Activated T-cell treated with anti-CD3 and anti-CD28 coated beads, Interleukin-2, amount 50 U/mL, for 24 hours (primary cell): Measurements from ENCODE around the gene LAMA3.

Experiments
- DNase-seq: peaks from one replicate; pipeline ENCODE4 v3.0.0-alpha.2; 2020
- H3K27ac Mint-ChIP-seq: 2 replicates; pipeline ENCODE4 v1.8.0; 2020; ENCODE audit warnings: mild to moderate bottlenecking, mixed read lengths
- H3K27me3 Mint-ChIP-seq: 2 replicates; pipeline ENCODE4 v1.8.0; 2020; ENCODE audit warnings: mixed read lengths
- H3K36me3 Mint-ChIP-seq: 2 replicates; pipeline ENCODE4 v1.8.0; 2020; ENCODE audit warnings: low read depth, mixed read lengths
- H3K4me1 Mint-ChIP-seq: 2 replicates; pipeline ENCODE4 v1.8.0; 2020; ENCODE audit warnings: low read depth, mixed read lengths
- H3K4me3 Mint-ChIP-seq: 2 replicates; pipeline ENCODE4 v1.8.0; 2020; ENCODE audit warnings: mild to moderate bottlenecking, moderate library complexity, mixed read lengths
- H3K9me3 Mint-ChIP-seq: 2 replicates; pipeline ENCODE4 v1.8.0; 2020; ENCODE audit warnings: mixed read lengths

Gene LAMA3

GRCh38 chr18:23776306-23776705 is 87.1 kb downstream of the LAMA3 start:
- Mint-ChIP-seq H3K4me1 (no peaks in the 10 kb centered on the region), H3K27ac (no peak overlapping the region), H3K27me3 (no peaks in the 10 kb centered on the region), H3K9me3 (no peaks in the 10 kb centered on the region), H3K36me3 (no peaks in the 10 kb centered on the region), H3K4me3 (no peak overlapping the region)
- no peak for DNase-seq

GRCh38 chr18:23778828-23779227 is 89.6 kb downstream of the LAMA3 start:
- no peak overlapping the region for H3K27ac Mint-ChIP-seq
- H3K4me1 Mint-ChIP-seq = no peaks in the 10 kb centered on the region
- DNase-seq = no peak
- H3K9me3 Mint-ChIP-seq = no peaks in the 10 kb centered on the region
- no peaks in the 10 kb centered on the region for H3K36me3 Mint-ChIP-seq
- no peak overlapping the region for H3K4me3 Mint-ChIP-seq
- peaks cover 7% of the 10 kb centered on the region for H3K27me3 Mint-ChIP-seq

- Mint-ChIP-seq H3K36me3 (no peaks in the 10 kb centered on the region), H3K4me3 (no peak overlapping the region), H3K27ac (no peak overlapping the region), H3K9me3 (no peaks in the 10 kb centered on the region), H3K4me1 (no peaks in the 10 kb centered on the region), H3K27me3 (peaks cover 10% of the 10 kb centered on the region)
- DNase-seq = no peak
These were observed 90.5 kb downstream of the LAMA3 start for GRCh38 chr18:23779696-23780303.

- Mint-ChIP-seq H3K27ac (no peak overlapping the region), H3K4me3 (no peak overlapping the region), H3K9me3 (peaks cover 5% of the 10 kb centered on the region), H3K4me1 (no peaks in the 10 kb centered on the region), H3K36me3 (no peaks in the 10 kb centered on the region), H3K27me3 (peaks cover 10% of the 10 kb centered on the region)
- no peak for DNase-seq
These were observed 95.6 kb downstream of the LAMA3 start for GRCh38 chr18:23784832-23785245.

GRCh38 chr18:23793051-23793450 is 103.8 kb downstream of the LAMA3 start:
- peaks cover 3% of the 10 kb centered on the region for H3K4me1 Mint-ChIP-seq
- H3K9me3 Mint-ChIP-seq = no peaks in the 10 kb centered on the region
- H3K27me3 Mint-ChIP-seq = no peaks in the 10 kb centered on the region
- no peak overlapping the region for H3K27ac Mint-ChIP-seq
- H3K4me3 Mint-ChIP-seq = no peak overlapping the region
- H3K36me3 Mint-ChIP-seq = no peaks in the 10 kb centered on the region
- DNase-seq = no peak

- H3K27me3 Mint-ChIP-seq = no peaks in the 10 kb centered on the region
- no peak overlapping the region for H3K27ac Mint-ChIP-seq
- no peaks in the 10 kb centered on the region for H3K36me3 Mint-ChIP-seq
- DNase-seq = no peak
- H3K4me1 Mint-ChIP-seq = peaks cover 3% of the 10 kb centered on the region
- H3K4me3 Mint-ChIP-seq = no peak overlapping the region
- H3K9me3 Mint-ChIP-seq = no peaks in the 10 kb centered on the region
These were observed 105.0 kb downstream of the LAMA3 start for GRCh38 chr18:23793985-23794867.

GRCh38 chr18:23798249-23798648 is 109.0 kb downstream of the LAMA3 start:
- H3K36me3 Mint-ChIP-seq = no peaks in the 10 kb centered on the region
- H3K9me3 Mint-ChIP-seq = no peaks in the 10 kb centered on the region
- no peak overlapping the region for H3K27ac Mint-ChIP-seq
- peaks cover 3% of the 10 kb centered on the region for H3K4me1 Mint-ChIP-seq
- peaks cover 2% of the 10 kb centered on the region for H3K27me3 Mint-ChIP-seq
- DNase-seq = no peak
- H3K4me3 Mint-ChIP-seq = no peak overlapping the region

- Mint-ChIP-seq H3K27me3 (peaks cover 2% of the 10 kb centered on the region), H3K4me1 (peaks cover 3% of the 10 kb centered on the region), H3K4me3 (no peak overlapping the region), H3K27ac (no peak overlapping the region), H3K9me3 (no peaks in the 10 kb centered on the region), H3K36me3 (no peaks in the 10 kb centered on the region)
- DNase-seq = no peak
These were observed 109.6 kb downstream of the LAMA3 start for GRCh38 chr18:23798824-23799223.

- no peak overlapping the region for H3K4me3 Mint-ChIP-seq
- H3K9me3 Mint-ChIP-seq = no peaks in the 10 kb centered on the region
- H3K27ac Mint-ChIP-seq = no peak overlapping the region
- DNase-seq = no peak
- H3K36me3 Mint-ChIP-seq = no peaks in the 10 kb centered on the region
- H3K4me1 Mint-ChIP-seq = peaks cover under 1% of the 10 kb centered on the region
- peaks cover 2% of the 10 kb centered on the region for H3K27me3 Mint-ChIP-seq
These were observed 110.3 kb downstream of the LAMA3 start for GRCh38 chr18:23799540-23799939.

- Mint-ChIP-seq H3K27me3 (peaks cover 2% of the 10 kb centered on the region), H3K36me3 (no peaks in the 10 kb centered on the region), H3K27ac (no peak overlapping the region)
These were observed 111.6 kb downstream of the LAMA3 start for GRCh38 chr18:23800902-23801301.

GRCh38 chr18:23802817-23803216 is 113.6 kb downstream of the LAMA3 start:
- DNase-seq = no peak
- Mint-ChIP-seq H3K36me3 (no peaks in the 10 kb centered on the region), H3K27me3 (peaks cover 2% of the 10 kb centered on the region), H3K4me3 (no peak overlapping the region), H3K4me1 (peaks cover 4% of the 10 kb centered on the region), H3K27ac (no peak overlapping the region), H3K9me3 (no peaks in the 10 kb centered on the region)

More at GRCh38 chr18:23800902-23801301, 111.6 kb downstream of the LAMA3 start:
- peaks cover 2% of the 10 kb centered on the region for H3K4me1 Mint-ChIP-seq
- H3K4me3 Mint-ChIP-seq = no peak overlapping the region
- H3K9me3 Mint-ChIP-seq = no peaks in the 10 kb centered on the region
- DNase-seq = no peak

- H3K4me1 Mint-ChIP-seq = peaks cover 4% of the 10 kb centered on the region
These were observed 114.5 kb downstream of the LAMA3 start for GRCh38 chr18:23803755-23804154.

GRCh38 chr18:23805898-23806297 is 116.6 kb downstream of the LAMA3 start:
- Mint-ChIP-seq H3K27ac (no peak overlapping the region), H3K36me3 (no peaks in the 10 kb centered on the region), H3K4me3 (no peak overlapping the region), H3K9me3 (no peaks in the 10 kb centered on the region), H3K4me1 (peaks cover 14% of the 10 kb centered on the region), H3K27me3 (peaks cover 2% of the 10 kb centered on the region)
- DNase-seq = no peak

More at GRCh38 chr18:23803755-23804154, 114.5 kb downstream of the LAMA3 start:
- H3K4me3 Mint-ChIP-seq = no peak overlapping the region
- no peaks in the 10 kb centered on the region for H3K36me3 Mint-ChIP-seq
- no peak overlapping the region for H3K27ac Mint-ChIP-seq
- H3K9me3 Mint-ChIP-seq = no peaks in the 10 kb centered on the region
- DNase-seq = no peak
- peaks cover 2% of the 10 kb centered on the region for H3K27me3 Mint-ChIP-seq

GRCh38 chr18:23809415-23809814 is 120.2 kb downstream of the LAMA3 start:
- no peaks in the 10 kb centered on the region for H3K27me3 Mint-ChIP-seq
- DNase-seq = no peak
- H3K4me3 Mint-ChIP-seq = no peak overlapping the region
- no peaks in the 10 kb centered on the region for H3K36me3 Mint-ChIP-seq
- H3K4me1 Mint-ChIP-seq = peaks cover 20% of the 10 kb centered on the region
- no peak overlapping the region for H3K27ac Mint-ChIP-seq
- no peaks in the 10 kb centered on the region for H3K9me3 Mint-ChIP-seq

- DNase-seq = no peak
- Mint-ChIP-seq H3K9me3 (no peaks in the 10 kb centered on the region), H3K4me1 (peaks cover 20% of the 10 kb centered on the region), H3K4me3 (no peak overlapping the region), H3K27me3 (no peaks in the 10 kb centered on the region), H3K36me3 (no peaks in the 10 kb centered on the region), H3K27ac (no peak overlapping the region)
These were observed 121.1 kb downstream of the LAMA3 start for GRCh38 chr18:23810396-23810795.
